ENCODE results near the gene RGMA.
"Not testable (repeated sequence)": the region's sequence is repeated elsewhere in the genome, so short reads cannot be mapped to it uniquely, and the experiment has no call there.

The RGMA gene

DNA sequence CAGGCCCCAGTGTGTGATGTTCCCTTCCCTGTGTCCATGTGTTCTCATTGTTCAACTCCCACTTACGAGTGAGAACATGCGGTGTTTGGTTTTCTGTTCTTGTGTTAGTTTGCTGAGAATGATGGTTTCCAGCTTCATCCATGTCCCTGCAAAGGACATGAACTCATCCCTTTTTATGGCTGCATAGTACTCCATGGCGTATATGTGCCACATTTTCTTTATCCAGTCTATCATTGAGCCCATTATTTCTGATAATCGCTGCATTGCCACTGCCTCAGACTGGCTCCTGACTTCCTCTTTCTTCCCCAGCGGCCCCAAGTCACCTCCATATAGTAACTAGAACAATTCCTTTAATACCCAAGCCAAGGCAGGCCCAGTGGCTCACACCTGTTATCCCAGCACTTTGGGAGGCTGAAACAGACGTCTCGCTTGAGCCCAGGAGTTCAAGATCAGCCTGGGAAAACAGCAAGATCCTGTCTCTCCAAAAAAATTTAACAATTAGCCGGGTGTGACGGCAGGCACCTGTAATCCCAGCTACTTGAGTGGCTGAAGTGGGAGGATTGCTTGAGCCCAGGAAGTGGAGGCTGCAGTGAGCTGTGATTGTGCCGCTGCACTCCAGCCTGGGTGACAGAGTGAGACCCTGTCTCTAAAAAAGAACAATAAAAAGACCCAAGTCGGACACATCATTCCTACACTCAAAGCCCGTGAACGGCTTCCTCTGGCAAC lies 49.3 kb downstream of the RGMA start:
- H3K27ac ChIP-seq (ENCODE audit: low read length); H3K27me3 ChIP-seq (ENCODE audit: low read depth, low read length); H3K9me3 ChIP-seq (ENCODE audit: control insufficient read depth in 1 of 2, low read length in 2 of 2); H3K36me3 ChIP-seq (ENCODE audit: control insufficient read depth in 1 of 2, insufficient read depth in 2 of 2, low read length in 2 of 2); H3K4me3 ChIP-seq (ENCODE audit: low read depth in 1 of 2, low read length in 2 of 2): not testable (repeated sequence)
- H3K4me1 ChIP-seq (ENCODE audit: control insufficient read depth in 1 of 2, insufficient read depth in 2 of 2, low read length in 2 of 2), result peaks cover 0 to 30% of the 10 kb centered on the region in 2 donors

DNA sequence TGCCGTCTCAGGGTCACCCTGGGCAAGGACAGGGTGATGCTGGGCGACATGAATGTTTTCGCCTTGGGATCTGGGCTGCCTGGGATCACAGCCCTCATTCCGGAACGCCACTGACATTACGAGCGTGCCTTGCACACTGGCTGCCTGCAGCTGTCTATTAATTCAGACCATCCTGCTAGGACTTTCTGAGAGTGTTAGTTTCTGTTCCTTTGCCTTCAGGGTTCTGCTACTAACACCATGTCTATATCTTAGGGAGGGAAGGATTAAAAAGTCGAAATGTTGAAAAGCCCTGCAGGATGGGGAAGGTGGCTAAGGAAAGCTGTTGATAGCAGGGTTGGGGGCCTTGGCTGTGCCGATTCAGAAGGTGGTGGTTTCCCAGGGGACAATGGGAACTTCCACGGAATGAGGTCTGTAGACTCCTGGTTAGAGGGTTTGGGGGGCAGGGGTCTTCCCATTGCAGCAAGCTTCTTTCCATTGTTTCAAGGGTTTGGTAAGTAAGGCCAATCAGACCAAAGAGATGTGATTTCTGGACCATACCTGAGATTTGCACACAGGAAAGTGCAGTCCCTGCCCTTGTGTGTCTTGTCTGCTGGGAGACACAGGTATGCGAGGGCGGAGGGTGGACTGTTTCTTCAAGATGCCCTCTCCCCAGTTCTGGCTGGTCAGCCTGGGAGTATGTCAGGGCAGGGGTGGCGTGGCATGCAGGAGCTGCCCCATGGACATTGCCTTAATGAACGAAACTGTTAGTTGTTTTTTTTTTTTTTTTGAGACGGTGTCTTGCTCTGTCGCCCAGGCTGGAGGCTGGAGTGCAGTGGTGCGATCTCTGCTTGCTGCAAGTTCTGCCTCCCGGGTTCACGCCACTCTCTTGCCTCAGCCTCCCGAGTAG lies 50.9 kb downstream of the RGMA start:
- H3K4me1 ChIP-seq (ENCODE audit: control insufficient read depth in 1 of 2, insufficient read depth in 2 of 2, low read length in 2 of 2), result peaks cover 0 to 20% of the 10 kb centered on the region in 2 donors
- H3K27me3 ChIP-seq (ENCODE audit: low read depth, low read length), result no peaks in the 10 kb centered on the region
- H3K36me3 ChIP-seq (ENCODE audit: control insufficient read depth in 1 of 2, insufficient read depth in 2 of 2, low read length in 2 of 2), result no peaks in the 10 kb centered on the region
- H3K9me3 ChIP-seq (ENCODE audit: control insufficient read depth in 1 of 2, low read length in 2 of 2), result no peaks in the 10 kb centered on the region
- H3K27ac ChIP-seq (ENCODE audit: low read length), result no peak overlapping the region
- H3K4me3 ChIP-seq (ENCODE audit: low read depth in 1 of 2, low read length in 2 of 2), result no peak overlapping the region

DNA sequence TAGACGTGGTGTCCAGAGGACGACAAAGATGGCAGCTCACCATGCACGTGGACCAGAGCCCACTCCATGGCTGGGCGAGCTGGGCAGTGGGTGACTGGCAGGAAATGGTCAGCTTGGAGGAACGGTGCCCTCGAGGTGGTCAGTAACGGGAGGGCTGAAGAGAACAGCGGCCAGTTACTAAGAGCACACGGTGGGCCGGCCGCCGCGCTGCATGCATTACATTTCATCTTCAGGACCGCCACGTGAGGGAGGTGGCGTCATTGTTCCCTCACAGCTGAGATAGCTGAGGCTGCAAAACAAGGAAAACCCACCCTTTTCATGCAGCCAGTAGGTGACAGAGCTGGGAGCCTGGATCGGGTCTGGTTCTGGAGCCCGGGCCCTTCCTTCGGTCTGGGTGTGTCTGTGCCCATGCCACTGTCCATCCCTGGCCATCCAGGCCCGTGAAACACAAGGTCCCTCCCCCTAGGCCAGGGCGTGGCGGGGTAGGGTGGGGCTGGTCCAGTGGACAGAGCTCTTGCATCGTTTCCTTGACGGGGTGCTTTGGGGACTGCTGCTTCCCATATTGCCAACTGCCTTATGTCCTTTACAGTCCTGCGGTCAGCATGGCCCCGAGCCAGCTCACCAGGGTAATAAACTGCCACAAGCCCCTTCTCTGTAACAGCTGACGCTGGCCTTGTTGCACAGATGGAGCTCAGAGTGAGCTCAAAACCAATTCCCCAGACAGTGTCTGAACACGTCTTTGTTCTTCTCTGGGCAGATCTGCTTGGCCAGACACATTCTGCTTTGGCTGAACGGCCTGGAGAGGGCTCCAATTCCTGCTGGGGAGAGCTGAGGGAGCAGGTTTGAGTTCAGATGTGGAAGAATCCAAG lies 51.8 kb downstream of the RGMA start:
- Histone ChIP-seq H3K27ac (ENCODE audit: low read length) (no peak overlapping the region), H3K4me1 (ENCODE audit: control insufficient read depth in 1 of 2, insufficient read depth in 2 of 2, low read length in 2 of 2) (peaks cover 0 to 20% of the 10 kb centered on the region in 2 donors), H3K27me3 (ENCODE audit: low read depth, low read length) (no peaks in the 10 kb centered on the region), H3K4me3 (ENCODE audit: low read depth in 1 of 2, low read length in 2 of 2) (no peak overlapping the region), H3K9me3 (ENCODE audit: control insufficient read depth in 1 of 2, low read length in 2 of 2) (no peaks in the 10 kb centered on the region), H3K36me3 (ENCODE audit: control insufficient read depth in 1 of 2, insufficient read depth in 2 of 2, low read length in 2 of 2) (no peaks in the 10 kb centered on the region)

GRCh38 chr15:93035953-93036810 lies 52.8 kb downstream of the RGMA start:
- H3K27ac ChIP-seq (ENCODE audit: low read length), result no peak overlapping the region

DNA sequence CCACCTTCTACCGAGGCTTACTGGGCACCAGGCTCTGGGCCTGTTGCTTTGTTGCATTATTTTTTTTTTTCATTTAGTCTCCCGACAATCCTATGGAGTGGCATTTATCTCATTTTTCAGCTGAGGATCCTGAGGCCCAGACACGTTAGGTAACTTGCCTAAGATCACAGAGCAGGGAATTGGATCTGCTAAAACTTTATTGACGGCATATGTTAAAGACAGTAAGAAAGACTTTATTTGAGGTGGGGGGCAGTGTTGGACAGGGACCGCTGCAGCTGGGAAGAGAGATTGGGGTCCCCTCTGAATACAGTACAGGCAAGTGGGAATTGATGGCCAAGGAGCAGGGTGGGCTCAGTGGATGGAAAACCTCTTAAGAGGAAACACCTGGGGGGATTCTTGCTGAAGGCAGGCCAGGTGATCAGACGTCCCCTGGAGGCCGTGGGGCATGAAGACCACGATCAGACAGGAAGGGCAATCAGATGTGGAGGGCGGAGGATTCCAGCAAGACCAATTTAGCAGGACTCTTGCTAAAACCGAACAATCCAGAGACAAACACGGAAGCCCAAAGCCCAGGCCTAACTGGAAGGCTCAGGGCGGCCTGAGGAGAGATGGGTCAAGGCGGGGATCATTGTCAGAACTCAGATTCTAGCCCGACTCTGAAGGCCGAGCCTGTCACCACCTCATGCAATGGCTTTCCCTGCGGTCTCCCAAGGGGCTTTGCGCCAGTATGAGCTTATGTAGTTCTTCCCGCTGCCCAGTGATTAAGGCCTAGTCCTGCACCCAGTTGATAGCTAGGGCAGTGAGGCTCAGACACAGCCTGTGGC lies 53.7 kb downstream of the RGMA start:
- H3K27ac ChIP-seq (ENCODE audit: low read length), result no peak overlapping the region

More at GRCh38 chr15:93035953-93036810, 52.8 kb downstream of the RGMA start:
- Histone ChIP-seq H3K36me3 (ENCODE audit: control insufficient read depth in 1 of 2, insufficient read depth in 2 of 2, low read length in 2 of 2) (no peaks in the 10 kb centered on the region), H3K27me3 (ENCODE audit: low read depth, low read length) (no peaks in the 10 kb centered on the region), H3K4me3 (ENCODE audit: low read depth in 1 of 2, low read length in 2 of 2) (no peak overlapping the region), H3K9me3 (ENCODE audit: control insufficient read depth in 1 of 2, low read length in 2 of 2) (no peaks in the 10 kb centered on the region), H3K4me1 (ENCODE audit: control insufficient read depth in 1 of 2, insufficient read depth in 2 of 2, low read length in 2 of 2) (peaks cover 0 to 22% of the 10 kb centered on the region in 2 donors)

DNA sequence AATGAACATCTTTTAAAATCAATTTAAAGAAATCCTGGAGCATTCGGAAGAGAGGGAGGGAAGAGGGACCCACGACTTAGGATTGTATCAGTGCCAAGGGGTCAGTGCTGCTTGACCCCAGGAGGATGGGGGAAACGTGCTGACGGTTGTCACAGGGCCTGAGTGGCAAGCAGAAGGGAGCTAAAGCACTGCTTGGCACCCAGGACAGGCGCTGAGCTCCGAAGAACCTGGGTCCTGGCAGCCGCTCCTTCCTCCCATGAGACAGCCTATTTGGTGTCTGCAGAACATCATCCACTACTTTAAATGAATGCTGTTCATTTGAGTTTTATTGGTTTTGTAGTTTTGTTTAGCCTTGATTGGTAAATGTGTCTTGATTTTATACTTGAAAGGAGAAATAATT lies 54.5 kb downstream of the RGMA start:
- Histone ChIP-seq H3K27me3 (ENCODE audit: low read depth, low read length) (no peaks in the 10 kb centered on the region), H3K27ac (ENCODE audit: low read length) (no peak overlapping the region), H3K36me3 (ENCODE audit: control insufficient read depth in 1 of 2, insufficient read depth in 2 of 2, low read length in 2 of 2) (no peaks in the 10 kb centered on the region), H3K4me1 (ENCODE audit: control insufficient read depth in 1 of 2, insufficient read depth in 2 of 2, low read length in 2 of 2) (peaks cover 2 to 39% of the 10 kb centered on the region in 2 donors), H3K4me3 (ENCODE audit: low read depth in 1 of 2, low read length in 2 of 2) (no peak overlapping the region), H3K9me3 (ENCODE audit: control insufficient read depth in 1 of 2, low read length in 2 of 2) (no peaks in the 10 kb centered on the region)

More for the DNA sequence above, 53.7 kb downstream of the RGMA start:
- Histone ChIP-seq H3K9me3 (ENCODE audit: control insufficient read depth in 1 of 2, low read length in 2 of 2) (no peaks in the 10 kb centered on the region), H3K4me1 (ENCODE audit: control insufficient read depth in 1 of 2, insufficient read depth in 2 of 2, low read length in 2 of 2) (peaks cover 0 to 31% of the 10 kb centered on the region in 2 donors), H3K36me3 (ENCODE audit: control insufficient read depth in 1 of 2, insufficient read depth in 2 of 2, low read length in 2 of 2) (no peaks in the 10 kb centered on the region), H3K27me3 (ENCODE audit: low read depth, low read length) (no peaks in the 10 kb centered on the region), H3K4me3 (ENCODE audit: low read depth in 1 of 2, low read length in 2 of 2) (no peak overlapping the region)

DNA sequence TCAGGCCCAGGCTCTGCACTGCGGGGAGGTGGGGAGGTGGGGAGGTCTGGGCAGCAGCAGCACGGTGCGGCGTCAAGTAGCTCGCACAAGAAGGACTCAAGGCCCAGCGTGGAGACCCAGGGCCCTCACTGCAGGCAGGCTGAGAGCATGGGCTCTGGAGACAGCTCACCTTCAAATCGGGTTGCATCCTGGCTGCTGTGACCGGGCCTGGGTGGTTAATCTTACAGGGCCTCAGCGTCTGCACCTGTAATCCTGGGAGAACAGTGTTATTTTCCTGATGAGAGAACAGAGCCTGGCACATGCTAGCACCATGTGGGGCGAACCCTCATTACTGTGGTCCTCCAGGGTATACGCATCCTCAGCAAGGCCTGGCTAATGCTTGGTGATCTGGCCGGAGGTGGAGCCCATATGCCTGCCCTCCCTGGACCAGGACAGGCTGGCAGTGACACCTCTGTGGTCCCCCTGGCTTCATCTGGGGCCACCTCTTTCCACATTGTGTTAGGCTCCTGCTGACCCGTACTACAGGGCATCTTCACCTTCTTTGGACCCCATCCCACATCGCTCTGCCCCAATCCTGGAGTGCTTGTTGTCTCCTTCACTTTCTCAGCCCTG lies 55.5 kb downstream of the RGMA start:
- no peaks in the 10 kb centered on the region for H3K36me3 ChIP-seq (ENCODE audit: control insufficient read depth in 1 of 2, insufficient read depth in 2 of 2, low read length in 2 of 2)
- H3K9me3 ChIP-seq (ENCODE audit: control insufficient read depth in 1 of 2, low read length in 2 of 2), result no peaks in the 10 kb centered on the region
- H3K27me3 ChIP-seq (ENCODE audit: low read depth, low read length), result no peaks in the 10 kb centered on the region
- H3K4me1 ChIP-seq (ENCODE audit: control insufficient read depth in 1 of 2, insufficient read depth in 2 of 2, low read length in 2 of 2), result peaks cover 9 to 45% of the 10 kb centered on the region in 2 donors
- H3K27ac ChIP-seq (ENCODE audit: low read length), result no peak overlapping the region
- H3K4me3 ChIP-seq (ENCODE audit: low read depth in 1 of 2, low read length in 2 of 2), result no peak overlapping the region

DNA sequence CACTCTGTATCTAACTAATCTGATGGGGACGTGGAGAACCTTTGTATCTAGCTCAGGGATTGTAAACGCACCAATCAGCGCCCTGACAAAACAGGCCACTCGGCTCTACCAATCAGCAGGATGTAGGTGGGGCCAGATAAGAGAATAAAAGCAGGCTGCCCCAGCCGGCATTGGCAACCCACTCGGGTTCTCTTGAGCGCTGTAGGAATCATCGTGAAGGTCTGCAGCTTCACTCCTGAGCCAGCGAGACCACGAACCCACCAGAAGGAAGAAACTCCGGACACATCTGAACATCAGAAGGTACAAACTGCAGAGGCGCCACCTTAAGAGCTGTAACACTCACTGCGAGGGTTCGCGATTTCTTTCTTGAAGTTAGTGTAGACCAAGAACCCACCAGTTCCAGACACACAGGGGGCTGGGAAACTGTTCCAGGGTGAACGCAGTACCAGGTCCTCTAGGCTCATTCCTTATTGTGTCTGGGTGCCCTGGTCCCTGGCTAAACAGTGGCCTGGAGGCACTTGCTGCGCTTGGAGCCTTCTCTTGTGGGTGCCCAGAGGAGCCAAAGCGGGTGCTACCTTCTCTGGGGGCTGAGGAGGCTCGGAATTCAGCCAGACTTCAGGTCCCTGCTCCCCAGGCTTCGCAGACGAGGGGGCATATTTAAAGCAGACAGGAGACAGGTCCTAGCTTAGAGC lies 56.4 kb downstream of the RGMA start:
- H3K27me3 ChIP-seq (ENCODE audit: low read depth, low read length); H3K9me3 ChIP-seq (ENCODE audit: control insufficient read depth in 1 of 2, low read length in 2 of 2); H3K4me3 ChIP-seq (ENCODE audit: low read depth in 1 of 2, low read length in 2 of 2); H3K27ac ChIP-seq (ENCODE audit: low read length); H3K36me3 ChIP-seq (ENCODE audit: control insufficient read depth in 1 of 2, insufficient read depth in 2 of 2, low read length in 2 of 2): not testable (repeated sequence)
- peaks cover 9 to 44% of the 10 kb centered on the region in 2 donors for H3K4me1 ChIP-seq (ENCODE audit: control insufficient read depth in 1 of 2, insufficient read depth in 2 of 2, low read length in 2 of 2)

DNA sequence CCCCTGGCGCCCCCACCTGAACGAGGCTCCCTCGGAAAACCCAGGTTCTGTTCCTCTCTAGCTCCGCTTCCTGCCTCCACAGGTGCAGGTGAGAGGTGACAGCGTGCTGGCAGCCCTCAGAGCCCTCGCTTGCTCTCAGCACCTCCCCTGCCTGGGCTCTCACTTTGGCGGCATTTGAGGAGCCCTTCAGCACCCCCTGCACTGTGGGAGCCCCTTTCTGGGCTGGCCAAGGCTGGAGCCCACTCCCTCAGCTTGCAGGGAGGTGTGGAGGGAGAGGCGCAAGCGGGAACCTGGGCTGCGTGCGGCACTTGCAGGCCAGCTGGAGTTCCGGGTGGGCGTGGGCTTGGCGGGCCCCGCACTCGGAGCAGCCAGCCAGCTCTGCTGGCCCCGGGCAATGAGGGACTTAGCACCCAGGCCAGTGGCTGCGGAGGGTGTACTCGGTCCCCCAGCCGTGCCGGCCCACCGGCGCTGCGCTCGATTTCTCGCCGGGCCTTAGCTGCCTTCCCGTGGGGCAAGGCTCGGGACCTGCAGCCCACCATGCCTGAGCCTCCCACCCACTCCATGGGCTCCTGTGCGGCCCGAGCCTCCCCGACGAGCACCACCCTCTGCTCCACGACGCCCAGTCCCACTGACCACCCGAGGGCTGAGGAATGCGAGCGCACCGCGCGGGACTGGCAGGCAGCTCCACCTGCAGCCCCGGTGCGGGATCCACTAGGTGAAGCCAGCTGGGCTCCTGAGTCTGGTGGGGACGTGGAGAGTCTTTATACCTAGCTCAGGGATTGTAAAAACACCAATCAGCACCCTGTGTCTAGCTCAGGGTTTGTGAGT lies 57.2 kb downstream of the RGMA start:
- H3K27me3 ChIP-seq (ENCODE audit: low read depth, low read length); H3K4me3 ChIP-seq (ENCODE audit: low read depth in 1 of 2, low read length in 2 of 2); H3K27ac ChIP-seq (ENCODE audit: low read length); H3K9me3 ChIP-seq (ENCODE audit: control insufficient read depth in 1 of 2, low read length in 2 of 2); H3K36me3 ChIP-seq (ENCODE audit: control insufficient read depth in 1 of 2, insufficient read depth in 2 of 2, low read length in 2 of 2): not testable (repeated sequence)
- H3K4me1 ChIP-seq (ENCODE audit: control insufficient read depth in 1 of 2, insufficient read depth in 2 of 2, low read length in 2 of 2), result peaks cover 12 to 52% of the 10 kb centered on the region in 2 donors

All from muscle layer of duodenum (tissue), 2 donors.